ENCODE measurements around the gene WDR82. TPM values are rescaled to one million over a fixed set of nuclear protein-coding genes. Genes with fewer than 3 reads are reported as not detected.

Gene WDR82
- total RNA-seq, 3 donors from 2014 or later (not counting 1 experiment from before 2014, with no cell fraction given): 108 to 131 (median 109) TPM

- Histone ChIP-seq H3K27me3 (ENCODE audit: control insufficient read depth, insufficient read depth, low read length) (no peaks in the 10 kb centered on the region), H3K4me1 (ENCODE audit: control insufficient read depth, insufficient read depth, low read length) (peaks cover 58% of the 10 kb centered on the region), H3K9me3 (ENCODE audit: control insufficient read depth, insufficient read depth, low read length) (no peaks in the 10 kb centered on the region), H3K27ac (ENCODE audit: low read length) (no peak overlapping the region), H3K36me3 (ENCODE audit: control insufficient read depth, insufficient read depth, low read length) (peaks cover 55% of the 10 kb centered on the region), H3K4me3 (ENCODE audit: low read length) (no peak overlapping the region)
- Mint-ChIP-seq H3K36me3 (no peaks in the 10 kb centered on the region), H3K27me3 (ENCODE audit: low read depth in 2 of 2) (no peaks in the 10 kb centered on the region), H3K27ac (peak overlapping the region in 1 of 2 donors; percentile 73), H3K4me3 (no peak overlapping the region), H3K4me1 (peaks cover 16 to 54% of the 10 kb centered on the region in 2 donors), H3K9me3 (no peaks in the 10 kb centered on the region)
- no peak for ATAC-seq
- WGBS (ENCODE audit: insufficient coverage): 81% methylated on average over 27 of the region's 28 CpGs
- intact Hi-C loops (cut with micrococcal nuclease): no loop called here
- no peak for TF ChIP-seq CTCF (IDR thresholded peaks at IDR 0.05)
- DNase-seq: peak in 1 of 2 donors; percentile 66
Observed at GRCh38 chr3:52232279-52233107, 46.0 kb downstream of the WDR82 start.

- no peaks in the 10 kb centered on the region for H3K9me3 Mint-ChIP-seq
- no peak overlapping the region for H3K4me3 ChIP-seq (ENCODE audit: low read length)
- no peak overlapping the region for H3K4me3 Mint-ChIP-seq
- H3K27ac Mint-ChIP-seq: peak overlapping the region; percentile 64 to 73
- no peaks in the 10 kb centered on the region for H3K27me3 ChIP-seq (ENCODE audit: control insufficient read depth, insufficient read depth, low read length)
- DNase-seq (peak; percentile 87 to 94), ATAC-seq (peak; percentile 86 to 98 (median 96))
- no peaks in the 10 kb centered on the region for H3K36me3 Mint-ChIP-seq
- H3K36me3 ChIP-seq (ENCODE audit: control insufficient read depth, insufficient read depth, low read length): peaks cover 55% of the 10 kb centered on the region
- TF ChIP-seq CTCF (IDR thresholded peaks at IDR 0.05): peak; percentile 94
- no peaks in the 10 kb centered on the region for H3K27me3 Mint-ChIP-seq (ENCODE audit: low read depth in 2 of 2)
- WGBS (ENCODE audit: insufficient coverage): 65% methylated on average over 32 of the region's 34 CpGs
- H3K27ac ChIP-seq (ENCODE audit: low read length): no peak overlapping the region
- peaks cover 50% of the 10 kb centered on the region for H3K4me1 ChIP-seq (ENCODE audit: control insufficient read depth, insufficient read depth, low read length)
- intact Hi-C loops (cut with micrococcal nuclease): loop anchor here (1.0 kb wide), 1 partner anchor 108 kb away; no protein-coding TSS in a partner anchor
- H3K4me1 Mint-ChIP-seq: peaks cover 16 to 48% of the 10 kb centered on the region in 2 donors
- no peaks in the 10 kb centered on the region for H3K9me3 ChIP-seq (ENCODE audit: control insufficient read depth, insufficient read depth, low read length)
Observed at GRCh38 chr3:52231502-52232278, 46.8 kb downstream of the WDR82 start.

- 93% methylated on average over 16 of the region's 16 CpGs for WGBS (ENCODE audit: insufficient coverage)
- Mint-ChIP-seq H3K9me3 (no peaks in the 10 kb centered on the region), H3K27me3 (ENCODE audit: low read depth in 2 of 2) (no peaks in the 10 kb centered on the region), H3K27ac (peak overlapping the region; percentile 64 to 73), H3K36me3 (no peaks in the 10 kb centered on the region), H3K4me1 (peaks cover 16 to 47% of the 10 kb centered on the region in 2 donors), H3K4me3 (no peak overlapping the region)
- no peak for ATAC-seq
- H3K9me3 ChIP-seq (ENCODE audit: control insufficient read depth, insufficient read depth, low read length): no peaks in the 10 kb centered on the region
- no peak for DNase-seq
- intact Hi-C loops (cut with micrococcal nuclease): loop anchor here (1.0 kb wide), 1 partner anchor 108 kb away; no protein-coding TSS in a partner anchor
- no peak for TF ChIP-seq CTCF (IDR thresholded peaks at IDR 0.05)
- peaks cover 51% of the 10 kb centered on the region for H3K4me1 ChIP-seq (ENCODE audit: control insufficient read depth, insufficient read depth, low read length)
- no peaks in the 10 kb centered on the region for H3K27me3 ChIP-seq (ENCODE audit: control insufficient read depth, insufficient read depth, low read length)
- H3K36me3 ChIP-seq (ENCODE audit: control insufficient read depth, insufficient read depth, low read length): peaks cover 55% of the 10 kb centered on the region
- no peak overlapping the region for H3K27ac ChIP-seq (ENCODE audit: low read length)
- no peak overlapping the region for H3K4me3 ChIP-seq (ENCODE audit: low read length)
Observed at GRCh38 chr3:52230889-52231499, 47.5 kb downstream of the WDR82 start.

Data from natural killer cell (primary cell).